Measurements from ENCODE around the gene SYPL2.

DNA sequence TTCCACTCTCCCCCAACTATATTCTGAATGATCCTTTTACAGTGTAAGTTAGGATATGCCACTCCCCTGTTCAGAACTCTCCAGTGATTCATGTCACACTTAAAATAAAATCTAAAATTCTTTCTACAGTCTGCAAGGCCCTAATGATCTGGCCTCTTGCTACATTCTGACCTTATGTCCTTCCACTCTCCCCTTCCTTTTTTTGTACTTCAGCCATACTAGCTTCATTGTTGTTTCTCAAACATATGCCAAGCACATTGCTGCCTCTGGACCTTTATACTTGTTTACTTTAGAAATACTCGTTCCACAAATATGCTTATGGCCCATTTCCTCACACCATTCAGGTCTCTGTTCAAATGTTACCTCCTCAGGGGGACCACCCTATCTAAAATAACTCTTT lies 25.3 kb upstream of the SYPL2 start:
- TF ChIP-seq CTCF (IDR thresholded peaks at IDR 0.05) (no peak), POLR2A (IDR thresholded peaks at IDR 0.05) (no peak), EP300 (IDR thresholded peaks at IDR 0.05) (peak in 1 of 2 donors; percentile 23)

Data from tibial nerve (tissue), 4 donors.